ENCODE measurements around the gene OSBP2. TPM values are rescaled to one million over a fixed set of nuclear protein-coding genes. Genes with fewer than 3 reads are reported as not detected.
A peak's percentile ranks its signal among the peaks of the same experiment; 100 is the strongest.
"Not testable (repeated sequence)": the region's sequence is repeated elsewhere in the genome, so short reads cannot be mapped to it uniquely, and the experiment has no call there.

The OSBP2 gene
- total RNA-seq, 1 experiment from 2014 or later, result 2.8 TPM

GRCh38 chr22:30718938-30719337 lies 24.3 kb downstream of the OSBP2 start:
- no peak for DNase-seq (ENCODE audit: low spot score)

GRCh38 chr22:30720263-30720837 lies 25.7 kb downstream of the OSBP2 start:
- no peak for DNase-seq (ENCODE audit: low spot score)

GRCh38 chr22:30721741-30722140 lies 27.1 kb downstream of the OSBP2 start:
- DNase-seq (ENCODE audit: low spot score), result no peak

- no peak for DNase-seq (ENCODE audit: low spot score)
Measured at GRCh38 chr22:30728826-30729225, 34.2 kb downstream of the OSBP2 start.

GRCh38 chr22:30731658-30732057 lies 37.0 kb downstream of the OSBP2 start:
- DNase-seq (ENCODE audit: low spot score), result no peak

GRCh38 chr22:30732426-30732825 lies 37.8 kb downstream of the OSBP2 start:
- no peak for DNase-seq (ENCODE audit: low spot score)

GRCh38 chr22:30733181-30733631 lies 38.5 kb downstream of the OSBP2 start:
- DNase-seq (ENCODE audit: low spot score), result no peak

GRCh38 chr22:30740007-30740406 lies 45.3 kb downstream of the OSBP2 start:
- not testable (repeated sequence) for DNase-seq (ENCODE audit: low spot score)

- DNase-seq (ENCODE audit: low spot score), result not testable (repeated sequence)
Measured at GRCh38 chr22:30740511-30740910, 45.8 kb downstream of the OSBP2 start.

- no peak for DNase-seq (ENCODE audit: low spot score)
Measured at GRCh38 chr22:30742291-30743256, 47.9 kb downstream of the OSBP2 start.

GRCh38 chr22:30743257-30744020 lies 48.8 kb downstream of the OSBP2 start:
- no peak for DNase-seq (ENCODE audit: low spot score)

- no peak for DNase-seq (ENCODE audit: low spot score)
Measured at GRCh38 chr22:30744224-30744623, 49.5 kb downstream of the OSBP2 start.

- no peak for DNase-seq (ENCODE audit: low spot score)
Measured at GRCh38 chr22:30747493-30747892, 52.8 kb downstream of the OSBP2 start.

- DNase-seq (ENCODE audit: low spot score), result no peak
Measured at GRCh38 chr22:30749272-30749671, 54.6 kb downstream of the OSBP2 start.

- no peak for DNase-seq (ENCODE audit: low spot score)
Measured at GRCh38 chr22:30749849-30750248, 55.2 kb downstream of the OSBP2 start.

GRCh38 chr22:30751529-30751928 lies 56.9 kb downstream of the OSBP2 start:
- no peak for DNase-seq (ENCODE audit: low spot score)

GRCh38 chr22:30752771-30753170 lies 58.1 kb downstream of the OSBP2 start:
- DNase-seq (ENCODE audit: low spot score), result no peak

- no peak for DNase-seq (ENCODE audit: low spot score)
Measured at GRCh38 chr22:30753701-30754100, 59.0 kb downstream of the OSBP2 start.

GRCh38 chr22:30754521-30754920 lies 59.8 kb downstream of the OSBP2 start:
- no peak for DNase-seq (ENCODE audit: low spot score)

- DNase-seq (ENCODE audit: low spot score), result peak; percentile 19
Measured at GRCh38 chr22:30754971-30755758, 60.5 kb downstream of the OSBP2 start.

GRCh38 chr22:30755759-30756124 lies 61.1 kb downstream of the OSBP2 start:
- DNase-seq (ENCODE audit: low spot score), result no peak
